SK-N-SH (cell line): Measurements from ENCODE around the gene SYNE1.

Experiments
- CHD2 ChIP-seq: fragments of 150-350 bp; IDR thresholded peaks from 2 replicates; pipeline ENCODE4 v1.6.1; 2018; ENCODE audit warnings: low read length; ENCODE audit not compliant: partially characterized antibody
- EP300 ChIP-seq, 2 experiments: IDR thresholded peaks; 2 replicates each; pipeline versions ENCODE4 v1.4.0 to v1.6.1; 2012; ENCODE audit warnings: borderline replicate concordance in 1 of 2, low read depth in 1 of 2, low read length in 1 of 2
- EZH2phosphoT487 ChIP-seq: fragments of 200-600 bp; sonication (generic); IDR thresholded peaks from 2 replicates; pipeline ENCODE4 v1.6.1; 2017; ENCODE audit warnings: low read depth, mixed run types, mild to moderate bottlenecking, antibody characterized with exemption, moderate library complexity, borderline replicate concordance
- FOXM1 ChIP-seq: IDR thresholded peaks from 2 replicates; pipeline ENCODE4 v1.4.0; 2012; ENCODE audit warnings: low read depth, mild to moderate bottlenecking
- RAD21 ChIP-seq: IDR thresholded peaks from 2 replicates; pipeline ENCODE4 v1.6.1; 2012; ENCODE audit warnings: mild to moderate bottlenecking, low read length
- RFX5 ChIP-seq: IDR thresholded peaks from 2 replicates; pipeline ENCODE4 v1.6.1; 2012; ENCODE audit warnings: mild to moderate bottlenecking, improper control_type of control experiment, low read length
- TCF12 ChIP-seq: IDR thresholded peaks from 2 replicates; pipeline ENCODE4 v1.4.0; 2012
- TEAD4 ChIP-seq: IDR thresholded peaks from 2 replicates; pipeline ENCODE4 v1.4.0; 2012; ENCODE audit warnings: mild to moderate bottlenecking, borderline replicate concordance; ENCODE audit not compliant: insufficient read depth
- USF2 ChIP-seq: fragments of 150-350 bp; IDR thresholded peaks from 2 replicates; pipeline ENCODE4 v1.6.1; 2017; ENCODE audit warnings: antibody characterized with exemption, low read length, low read depth, borderline replicate concordance
- YY1 ChIP-seq: IDR thresholded peaks from 2 replicates; pipeline ENCODE4 v1.4.0; 2012; ENCODE audit warnings: low read depth, mild to moderate bottlenecking
- TF ChIP-seq, protein P1 (sequence below): fragments of 200-600 bp; sonication (generic); IDR thresholded peaks from 2 replicates; pipeline ENCODE4 v1.6.1; 2017; ENCODE audit warnings: antibody characterized with exemption, mild to moderate bottlenecking, moderate library complexity
- TF ChIP-seq, protein P2 (sequence below): IDR thresholded peaks from 2 replicates; pipeline ENCODE4; 2012

- TF ChIP-seq CHD2 (no peak), TEAD4 (no peak), EZH2phosphoT487 (no peak), USF2 (no peak), EP300 (IDR thresholded peaks at IDR 0.05; ENCODE audit: borderline replicate concordance in 1 of 2, low read depth in 1 of 2, low read length in 1 of 2) (no peak), YY1 (no peak), FOXM1 (no peak), TCF12 (no peak), RFX5 (no peak), RAD21 (no peak)
- TF ChIP-seq, protein P1, sequence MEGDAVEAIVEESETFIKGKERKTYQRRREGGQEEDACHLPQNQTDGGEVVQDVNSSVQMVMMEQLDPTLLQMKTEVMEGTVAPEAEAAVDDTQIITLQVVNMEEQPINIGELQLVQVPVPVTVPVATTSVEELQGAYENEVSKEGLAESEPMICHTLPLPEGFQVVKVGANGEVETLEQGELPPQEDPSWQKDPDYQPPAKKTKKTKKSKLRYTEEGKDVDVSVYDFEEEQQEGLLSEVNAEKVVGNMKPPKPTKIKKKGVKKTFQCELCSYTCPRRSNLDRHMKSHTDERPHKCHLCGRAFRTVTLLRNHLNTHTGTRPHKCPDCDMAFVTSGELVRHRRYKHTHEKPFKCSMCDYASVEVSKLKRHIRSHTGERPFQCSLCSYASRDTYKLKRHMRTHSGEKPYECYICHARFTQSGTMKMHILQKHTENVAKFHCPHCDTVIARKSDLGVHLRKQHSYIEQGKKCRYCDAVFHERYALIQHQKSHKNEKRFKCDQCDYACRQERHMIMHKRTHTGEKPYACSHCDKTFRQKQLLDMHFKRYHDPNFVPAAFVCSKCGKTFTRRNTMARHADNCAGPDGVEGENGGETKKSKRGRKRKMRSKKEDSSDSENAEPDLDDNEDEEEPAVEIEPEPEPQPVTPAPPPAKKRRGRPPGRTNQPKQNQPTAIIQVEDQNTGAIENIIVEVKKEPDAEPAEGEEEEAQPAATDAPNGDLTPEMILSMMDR = no peak
- TF ChIP-seq, protein P2, sequence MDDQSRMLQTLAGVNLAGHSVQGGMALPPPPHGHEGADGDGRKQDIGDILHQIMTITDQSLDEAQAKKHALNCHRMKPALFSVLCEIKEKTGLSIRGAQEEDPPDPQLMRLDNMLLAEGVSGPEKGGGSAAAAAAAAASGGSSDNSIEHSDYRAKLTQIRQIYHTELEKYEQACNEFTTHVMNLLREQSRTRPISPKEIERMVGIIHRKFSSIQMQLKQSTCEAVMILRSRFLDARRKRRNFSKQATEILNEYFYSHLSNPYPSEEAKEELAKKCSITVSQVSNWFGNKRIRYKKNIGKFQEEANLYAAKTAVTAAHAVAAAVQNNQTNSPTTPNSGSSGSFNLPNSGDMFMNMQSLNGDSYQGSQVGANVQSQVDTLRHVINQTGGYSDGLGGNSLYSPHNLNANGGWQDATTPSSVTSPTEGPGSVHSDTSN = no peak
These were observed 377.9 kb downstream of the SYNE1 start for GRCh38 chr6:152259234-152259633.
